AG09309 (cell line): ENCODE results near the gene RPL3.
"Not testable (repeated sequence)": the region's sequence is repeated elsewhere in the genome, so short reads cannot be mapped to it uniquely, and the experiment has no call there.

Source experiments
- DNase-seq: peaks from one replicate; pipeline ENCODE4 v3.0.0-alpha.2; 2010; ENCODE audit warnings: low read depth
- H3K4me3 ChIP-seq: 2 replicates; pipeline ENCODE4 v1.5.1; 2011; ENCODE audit warnings: mild to moderate bottlenecking, low read depth, low read length, moderate library complexity; ENCODE audit not compliant: control insufficient read depth
- TF ChIP-seq, protein P1 (sequence below): IDR thresholded peaks from 2 replicates; pipeline ENCODE4 v1.5.1; 2011; ENCODE audit warnings: mild to moderate bottlenecking, low read depth, low read length, inconsistent platforms; ENCODE audit not compliant: insufficient read depth, control insufficient read depth; ENCODE audit errors: missing control alignments

RPL3 gene

DNA sequence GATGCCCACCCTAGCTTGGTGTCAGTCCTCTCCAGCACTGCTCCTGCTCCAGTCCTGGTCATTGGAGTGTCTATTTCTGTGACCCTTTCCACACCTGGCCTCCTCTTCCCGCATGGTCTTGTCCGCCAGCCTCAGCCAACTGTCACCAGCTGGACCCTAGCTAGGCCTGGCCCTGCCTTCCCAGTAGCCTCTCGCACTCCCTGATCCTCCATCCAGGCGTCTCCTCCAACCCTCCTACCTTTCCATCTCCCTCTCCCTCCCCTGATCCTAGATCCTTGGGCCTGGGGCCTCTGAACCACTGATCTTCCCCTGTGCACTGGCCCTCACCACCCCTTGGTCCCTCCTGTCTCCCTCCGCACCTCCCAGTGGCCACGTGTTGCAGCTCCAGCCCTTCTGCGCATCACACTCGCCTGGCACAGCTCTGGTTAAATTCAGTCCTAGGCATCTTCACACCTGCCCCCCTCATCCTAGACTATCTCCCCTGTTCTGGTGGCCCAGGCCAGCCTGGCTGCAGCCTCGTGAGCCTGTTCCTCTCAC lies 40.3 kb upstream of the RPL3 start:
- no peak for DNase-seq
- TF ChIP-seq, protein P1, sequence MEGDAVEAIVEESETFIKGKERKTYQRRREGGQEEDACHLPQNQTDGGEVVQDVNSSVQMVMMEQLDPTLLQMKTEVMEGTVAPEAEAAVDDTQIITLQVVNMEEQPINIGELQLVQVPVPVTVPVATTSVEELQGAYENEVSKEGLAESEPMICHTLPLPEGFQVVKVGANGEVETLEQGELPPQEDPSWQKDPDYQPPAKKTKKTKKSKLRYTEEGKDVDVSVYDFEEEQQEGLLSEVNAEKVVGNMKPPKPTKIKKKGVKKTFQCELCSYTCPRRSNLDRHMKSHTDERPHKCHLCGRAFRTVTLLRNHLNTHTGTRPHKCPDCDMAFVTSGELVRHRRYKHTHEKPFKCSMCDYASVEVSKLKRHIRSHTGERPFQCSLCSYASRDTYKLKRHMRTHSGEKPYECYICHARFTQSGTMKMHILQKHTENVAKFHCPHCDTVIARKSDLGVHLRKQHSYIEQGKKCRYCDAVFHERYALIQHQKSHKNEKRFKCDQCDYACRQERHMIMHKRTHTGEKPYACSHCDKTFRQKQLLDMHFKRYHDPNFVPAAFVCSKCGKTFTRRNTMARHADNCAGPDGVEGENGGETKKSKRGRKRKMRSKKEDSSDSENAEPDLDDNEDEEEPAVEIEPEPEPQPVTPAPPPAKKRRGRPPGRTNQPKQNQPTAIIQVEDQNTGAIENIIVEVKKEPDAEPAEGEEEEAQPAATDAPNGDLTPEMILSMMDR: no peak
- no peak overlapping the region for H3K4me3 ChIP-seq

DNA sequence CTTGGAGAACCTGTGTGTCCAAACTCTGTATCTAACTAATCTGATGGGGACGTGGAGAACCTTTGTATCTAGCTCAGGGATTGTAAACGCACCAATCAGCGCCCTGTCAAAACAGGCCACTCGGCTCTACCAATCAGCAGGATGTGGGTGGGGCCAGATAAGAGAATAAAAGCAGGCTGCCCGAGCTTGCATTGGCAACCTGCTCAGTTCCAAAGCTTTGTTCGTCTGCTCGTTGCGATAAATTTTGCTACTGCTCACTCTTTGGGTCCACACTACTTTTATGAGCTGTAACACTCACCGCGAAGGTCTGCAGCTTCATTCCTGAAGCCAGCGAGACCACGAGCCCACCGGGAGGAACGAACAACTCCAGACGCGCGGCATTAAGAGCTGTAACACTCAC lies 38.8 kb upstream of the RPL3 start:
- not testable (repeated sequence) for DNase-seq, H3K4me3 ChIP-seq

DNA sequence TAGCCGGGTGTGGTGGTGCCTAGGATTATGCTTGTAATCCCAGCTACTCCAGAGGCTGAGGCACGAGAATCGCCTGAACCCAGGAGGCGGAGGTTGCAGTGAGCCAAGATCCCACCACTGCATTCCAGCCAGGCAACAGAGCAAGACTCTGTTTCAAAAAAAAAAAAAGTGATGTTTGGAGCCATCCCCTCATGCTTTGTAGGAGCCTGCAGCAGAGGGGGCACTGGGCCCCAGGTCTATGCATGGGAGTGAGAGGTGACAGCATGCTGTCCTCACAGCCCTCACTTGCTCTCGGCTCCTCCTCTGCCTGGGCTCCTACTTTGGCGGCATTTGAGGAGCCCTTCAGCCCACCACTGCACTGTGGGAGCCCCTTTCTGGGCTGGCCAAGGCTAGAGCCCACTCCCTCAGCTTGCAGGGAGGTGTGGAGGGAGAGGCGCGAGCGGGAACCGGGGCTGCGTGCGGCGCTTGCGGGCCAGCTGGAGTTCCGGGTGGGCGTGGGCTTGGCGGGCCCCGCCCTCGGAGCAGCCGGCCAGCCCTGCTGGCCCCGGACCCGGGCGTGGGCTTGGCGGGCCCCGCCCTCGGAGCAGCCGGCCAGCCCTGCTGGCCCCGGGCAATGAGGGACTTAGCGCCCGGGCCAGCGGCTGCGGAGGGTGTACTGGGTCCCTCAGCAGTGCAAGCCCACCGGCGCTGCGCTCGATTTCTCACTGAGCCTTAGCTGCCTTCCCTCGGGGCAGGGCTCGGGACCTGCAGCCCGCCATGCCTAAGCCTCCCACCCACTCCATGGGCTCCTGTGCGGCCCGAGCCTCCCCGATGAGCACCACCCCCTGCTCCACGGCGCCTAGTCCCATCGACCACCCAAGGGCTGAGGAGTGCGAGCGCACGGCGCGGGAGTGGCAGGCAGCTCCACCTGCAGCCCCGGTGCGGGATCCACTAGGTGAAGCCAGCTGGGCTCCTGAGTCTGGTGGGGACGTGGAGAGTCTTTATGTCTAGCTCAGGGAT lies 38.0 kb upstream of the RPL3 start:
- DNase-seq, H3K4me3 ChIP-seq: not testable (repeated sequence)

DNA sequence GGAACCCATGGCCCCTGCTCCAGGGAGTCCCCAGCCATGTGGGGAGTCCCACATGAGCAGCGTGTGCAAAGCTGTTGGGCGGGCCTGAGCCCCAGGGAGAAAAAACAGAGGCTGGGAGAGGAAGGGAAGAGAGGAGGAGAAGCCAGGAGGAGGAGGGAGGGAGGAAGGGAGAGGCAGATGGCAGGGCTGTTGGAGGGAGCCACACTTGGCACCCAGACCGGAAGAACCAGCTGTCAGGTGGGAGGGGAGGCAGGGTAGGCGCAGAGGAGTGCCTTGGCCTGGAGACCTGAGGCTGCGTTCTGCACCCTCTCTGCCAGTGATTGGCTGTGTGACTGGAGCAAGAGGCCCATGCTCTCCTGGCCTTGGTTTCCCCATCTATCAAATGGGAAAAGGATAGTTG lies 37.0 kb upstream of the RPL3 start:
- TF ChIP-seq, protein P1: no peak
- no peak for DNase-seq
- H3K4me3 ChIP-seq: no peak overlapping the region

DNA sequence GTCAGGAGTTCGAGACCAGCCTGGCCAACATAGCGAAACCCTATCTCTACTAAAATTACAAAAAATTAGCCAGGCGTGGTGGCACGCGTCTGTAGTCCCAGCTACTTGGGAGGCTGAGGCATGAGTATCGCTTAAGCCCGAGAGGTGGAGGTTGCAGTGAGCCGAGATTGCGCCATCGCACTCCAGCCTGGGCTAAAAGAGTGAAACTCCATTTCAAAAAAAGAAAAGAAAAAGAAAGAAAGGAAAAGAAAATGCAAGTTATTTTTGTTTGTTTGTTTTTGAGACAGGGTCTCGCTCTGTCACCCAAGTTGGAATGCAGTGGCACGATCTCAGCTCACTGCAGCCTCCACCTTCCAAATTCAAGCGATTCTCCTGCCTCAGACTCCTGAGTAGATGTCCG lies 36.4 kb upstream of the RPL3 start:
- not testable (repeated sequence) for H3K4me3 ChIP-seq, DNase-seq

DNA sequence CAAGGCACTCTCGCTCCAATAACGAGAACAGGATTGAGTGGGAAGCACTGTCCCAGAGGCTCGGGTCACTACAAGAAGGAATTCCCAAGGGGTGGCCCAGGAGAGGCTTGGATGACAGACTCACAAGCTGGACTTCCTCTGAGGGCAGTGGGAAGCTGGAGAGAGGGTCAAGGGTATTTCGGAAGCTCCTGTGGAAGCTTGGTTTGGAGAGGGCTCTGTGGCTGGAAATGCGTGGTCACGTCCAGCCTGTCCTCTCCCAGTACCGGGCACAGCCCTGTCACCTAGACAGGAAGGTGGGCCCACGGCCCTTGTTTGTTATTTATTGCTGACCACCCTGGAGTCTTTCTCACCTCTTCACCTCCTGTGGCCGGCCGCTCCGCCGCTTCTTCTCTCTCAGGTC lies 35.7 kb upstream of the RPL3 start:
- H3K4me3 ChIP-seq: no peak overlapping the region
- no peak for DNase-seq
- TF ChIP-seq, protein P1: no peak

DNA sequence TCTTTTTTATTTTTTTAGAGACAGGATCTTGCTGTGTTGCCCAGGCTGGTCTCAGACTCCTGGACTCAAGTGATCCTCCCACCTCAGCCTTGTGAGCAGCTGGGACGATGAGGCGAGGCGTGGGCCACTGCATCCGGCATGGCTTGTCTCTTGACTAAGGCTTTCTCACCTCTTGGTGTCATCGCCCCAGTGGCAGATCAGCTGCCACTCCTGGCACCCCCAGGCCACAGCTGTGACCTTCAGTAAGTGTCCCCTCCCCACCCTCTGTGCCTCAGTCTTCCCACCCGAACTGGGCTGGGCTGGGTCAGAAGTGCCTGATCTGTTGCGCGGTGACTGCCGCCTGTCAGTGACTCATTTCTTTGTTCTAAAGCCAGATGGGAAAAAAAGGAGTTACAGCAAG lies 33.9 kb upstream of the RPL3 start:
- no peak for DNase-seq
- H3K4me3 ChIP-seq: no peak overlapping the region
- TF ChIP-seq, protein P1: no peak

DNA sequence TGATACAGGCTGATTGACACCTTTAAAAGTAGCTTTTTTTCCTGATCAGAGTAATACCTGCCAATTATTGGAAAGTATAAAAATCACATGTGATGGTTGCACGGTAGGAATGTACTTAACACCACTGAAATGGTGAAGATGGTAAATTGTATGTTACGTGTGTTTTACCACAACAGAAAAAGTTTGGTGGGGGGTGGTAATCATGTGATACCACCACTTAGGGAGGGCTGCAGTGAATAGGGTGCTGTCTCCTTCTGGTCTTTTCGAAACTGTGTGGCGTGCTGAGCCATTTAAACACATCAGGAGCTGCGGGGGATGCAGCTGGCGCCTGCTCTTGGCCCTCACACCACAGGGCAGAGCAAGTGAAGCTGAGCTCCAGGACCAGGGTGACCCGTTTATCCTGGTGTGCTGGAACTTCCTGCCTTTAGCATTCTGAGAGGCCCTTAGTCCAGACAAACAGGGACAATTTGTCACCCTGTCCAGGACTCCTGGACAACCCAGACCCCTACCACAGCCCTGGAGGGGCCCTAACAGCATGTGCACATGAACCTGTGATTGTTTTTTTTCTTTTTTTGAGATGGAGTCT lies 33.0 kb upstream of the RPL3 start:
- no peak for DNase-seq
- H3K4me3 ChIP-seq: no peak overlapping the region
- TF ChIP-seq, protein P1: no peak
